GM23338 (cell line): ENCODE data around the gene ZNF219. TPM values are rescaled to one million over a fixed set of nuclear protein-coding genes. Genes with fewer than 3 reads are reported as not detected.
A peak's percentile ranks its signal among the peaks of the same experiment; 100 is the strongest.

Experiments
- ATAC-seq: fragments of 200-7000 bp; cut with Tn5 transposase; 3 replicates; pipeline ENCODE4 v1.9.1; 2020
- DNase-seq: peaks from one replicate; pipeline ENCODE4 v3.0.0-alpha.2; 2015; ENCODE audit warnings: low spot score
- H2AFZ ChIP-seq: fragments of 200-600 bp; sonication (generic); 2 replicates; pipeline ENCODE4 v1.8.0; 2016; ENCODE audit warnings: antibody characterized with exemption, mild to moderate bottlenecking, moderate library complexity
- H3F3A ChIP-seq: fragments of 200-600 bp; sonication (generic); replicated peaks from 2 replicates; pipeline ENCODE4 v1.8.0; 2017; ENCODE audit warnings: antibody characterized with exemption, mixed run types, low read depth
- H3K27ac ChIP-seq: fragments of 200-600 bp; sonication (generic); 2 replicates; pipeline ENCODE4 v1.6.1; 2016; ENCODE audit warnings: low read depth
- H3K27me3 ChIP-seq: fragments of 200-600 bp; sonication (generic); 2 replicates; pipeline ENCODE4 v1.8.0; 2016; ENCODE audit warnings: mild to moderate bottlenecking, mixed run types, moderate library complexity; ENCODE audit not compliant: insufficient read depth
- H3K36me3 ChIP-seq: fragments of 200-600 bp; sonication (generic); 2 replicates; pipeline ENCODE4 v1.8.0; 2016; ENCODE audit warnings: mild to moderate bottlenecking; ENCODE audit not compliant: insufficient read depth
- H3K4me1 ChIP-seq: fragments of 200-600 bp; sonication (generic); 2 replicates; pipeline ENCODE4 v1.8.0; 2016; ENCODE audit warnings: mild to moderate bottlenecking, moderate library complexity; ENCODE audit not compliant: insufficient read depth
- H3K4me2 ChIP-seq: fragments of 200-600 bp; sonication (generic); 2 replicates; pipeline ENCODE4 v1.7.1; 2017; ENCODE audit warnings: mixed run types
- H3K4me3 ChIP-seq: fragments of 200-600 bp; sonication (generic); 2 replicates; pipeline ENCODE4 v1.6.1; 2016; ENCODE audit warnings: mixed run types
- H3K79me2 ChIP-seq: fragments of 200-600 bp; sonication (generic); replicated peaks from 2 replicates; pipeline ENCODE4 v1.8.0; 2017; ENCODE audit warnings: mild to moderate bottlenecking; ENCODE audit not compliant: insufficient read depth
- H3K9me2 ChIP-seq: fragments of 200-600 bp; sonication (generic); 2 replicates; pipeline ENCODE4 v1.8.0; 2017; ENCODE audit not compliant: insufficient read depth
- H4K20me1 ChIP-seq: fragments of 200-600 bp; sonication (generic); replicated peaks from 2 replicates; pipeline ENCODE4 v1.8.0; 2017; ENCODE audit warnings: mild to moderate bottlenecking; ENCODE audit not compliant: insufficient read depth
- H3K27ac Mint-ChIP-seq: 2 replicates; pipeline ENCODE4 v1.8.0; 2020; ENCODE audit warnings: inconsistent platforms, mild to moderate bottlenecking, moderate library complexity, mixed read lengths
- H3K27me3 Mint-ChIP-seq: 3 replicates; pipeline ENCODE4 v1.8.0; 2022; ENCODE audit warnings: low read depth, mild to moderate bottlenecking, moderate library complexity, mixed read lengths, inconsistent platforms; ENCODE audit not compliant: insufficient read depth, poor library complexity
- H3K36me3 Mint-ChIP-seq: 3 replicates; pipeline ENCODE4 v1.8.0; 2021; ENCODE audit warnings: low read depth, mild to moderate bottlenecking, inconsistent platforms, moderate library complexity, mixed read lengths
- H3K4me1 Mint-ChIP-seq: 3 replicates; pipeline ENCODE4 v1.8.0; 2020; ENCODE audit warnings: mild to moderate bottlenecking, inconsistent platforms, mixed read lengths
- H3K4me3 Mint-ChIP-seq: 3 replicates; pipeline ENCODE4 v1.8.0; 2021; ENCODE audit warnings: moderate library complexity, mild to moderate bottlenecking, inconsistent platforms, mixed read lengths
- H3K9me3 Mint-ChIP-seq: 3 replicates; pipeline ENCODE4 v1.8.0; 2020; ENCODE audit warnings: moderate library complexity, mild to moderate bottlenecking, inconsistent platforms, mixed read lengths
- CREB1 ChIP-seq: fragments of 250-450 bp; sonication (Bioruptor Pico); IDR thresholded peaks from 2 replicates; pipeline ENCODE4 v1.5.0; 2020; ENCODE audit warnings: low read depth, mild to moderate bottlenecking, moderate library complexity
- EZH2 ChIP-seq: fragments of 200-600 bp; sonication (generic); IDR thresholded peaks from one replicate; pipeline ENCODE4 v1.8.0; 2017; ENCODE audit warnings: antibody characterized with exemption, mild to moderate bottlenecking, low read depth; ENCODE audit not compliant: unreplicated experiment
- EZH2phosphoT487 ChIP-seq: fragments of 200-600 bp; sonication (generic); IDR thresholded peaks from one replicate; pipeline ENCODE4 v1.8.1; 2018; ENCODE audit warnings: antibody characterized with exemption; ENCODE audit not compliant: unreplicated experiment
- JUNB ChIP-seq: IDR thresholded peaks from one replicate; pipeline ENCODE4 v1.6.1; 2016; ENCODE audit warnings: antibody characterized with exemption; ENCODE audit not compliant: unreplicated experiment
- NANOG ChIP-seq: IDR thresholded peaks from 2 replicates; pipeline ENCODE4 v1.6.1; 2016; ENCODE audit warnings: antibody characterized with exemption, borderline replicate concordance
- POLR2AphosphoS5 ChIP-seq: IDR thresholded peaks from 2 replicates; pipeline ENCODE4 v1.6.1; 2016; ENCODE audit warnings: antibody characterized with exemption, low read depth
- STAT1 ChIP-seq: IDR thresholded peaks from one replicate; pipeline ENCODE4 v1.6.1; 2016; ENCODE audit warnings: antibody characterized with exemption; ENCODE audit not compliant: unreplicated experiment
- ZNF114 ChIP-seq: fragments of 250-450 bp; sonication (Bioruptor Pico); IDR thresholded peaks from 2 replicates; pipeline ENCODE4 v1.5.0; 2020; ENCODE audit warnings: mild to moderate bottlenecking, moderate library complexity
- ZNF331 ChIP-seq: fragments of 250-450 bp; sonication (Bioruptor Pico); IDR thresholded peaks from 2 replicates; pipeline ENCODE4 v1.5.0; 2020; ENCODE audit warnings: low read depth, mild to moderate bottlenecking, moderate library complexity
- polyA plus RNA-seq: library from polyadenylated mRNA; unstranded; fragments of >200 nt; fragmentation: Nextera tagmentation; extraction: Ambion mirVana; gene quantifications from 2 replicates; pipeline ENCODE4 v1.2.1, GENCODE V29; 2016
- total RNA-seq: library from RNA; depleted of rRNA; stranded (reverse); fragments of >200 nt; shearing (Covaris generic); gene quantifications from 2 replicates; pipeline ENCODE4 v1.2.3, GENCODE V29; 2014
- TF ChIP-seq, protein P1 (sequence below): IDR thresholded peaks from one replicate; pipeline ENCODE4 v1.6.1; 2018; ENCODE audit warnings: antibody characterized with exemption; ENCODE audit not compliant: unreplicated experiment
- TF ChIP-seq, protein P2 (sequence below), 2 experiments: fragments of 200-600 bp in 1 of 2; sonication (generic) in 1 of 2; conservative IDR thresholded peaks; 2 replicates each; pipeline versions ENCODE4 v1.5.1 to v1.6.1; 2016 to 2017; ENCODE audit warnings: antibody characterized with exemption in 2 of 2, low read depth in 2 of 2, mild to moderate bottlenecking in 2 of 2, moderate library complexity in 1 of 2
- TF ChIP-seq, protein P3 (sequence below): IDR thresholded peaks from 2 replicates; pipeline ENCODE4 v1.6.1; 2016; ENCODE audit warnings: antibody characterized with exemption
- TF ChIP-seq, protein P4 (sequence below): fragments of 250-450 bp; sonication (Bioruptor Pico); IDR thresholded peaks from 2 replicates; pipeline ENCODE4 v1.5.0; 2020; ENCODE audit warnings: mild to moderate bottlenecking, moderate library complexity

Gene ZNF219
- total and polyA plus RNA-seq, 2 experiments from 2014 or later: 37.7 to 153 TPM

DNA sequence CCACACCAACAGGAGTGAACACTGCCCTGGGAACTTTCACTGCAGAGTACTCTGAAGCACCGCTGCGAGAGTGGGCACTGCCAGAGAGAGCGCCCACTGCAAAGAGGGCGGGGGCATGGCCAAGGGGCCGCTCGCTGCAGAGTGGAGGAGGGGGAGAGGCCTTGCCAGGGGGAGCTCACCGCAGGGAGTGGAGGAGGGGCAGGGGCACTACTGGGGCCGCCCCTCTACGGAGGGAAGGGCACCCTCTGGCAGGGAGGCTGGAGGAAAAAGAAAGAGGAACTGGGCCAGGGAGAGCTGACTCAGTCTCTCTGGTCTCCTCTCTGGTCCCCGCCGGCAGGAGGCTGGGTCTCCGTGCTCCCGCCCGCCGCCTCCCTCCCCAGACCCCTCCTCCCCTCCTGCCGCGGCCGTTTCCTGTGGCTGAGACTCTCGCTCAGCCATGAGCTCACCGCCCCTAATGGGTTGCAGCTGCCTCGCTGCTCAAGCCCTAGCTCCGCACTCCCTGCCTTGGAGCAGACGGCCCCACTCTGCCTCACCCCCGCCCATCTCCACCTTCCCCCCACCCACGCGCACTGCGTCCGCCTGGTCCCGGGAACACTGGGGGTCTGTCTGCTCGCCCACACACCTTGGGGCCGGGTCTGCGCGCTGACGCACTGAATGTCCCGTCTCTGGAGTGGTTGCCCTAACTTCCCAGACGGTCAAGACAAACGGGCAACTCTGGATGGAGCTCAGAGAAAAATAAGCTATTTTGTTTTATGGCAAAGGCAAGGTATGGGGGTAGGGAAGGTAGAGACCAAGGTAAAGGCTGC, 27.0 kb downstream of the ZNF219 start:
- H2AFZ ChIP-seq: peak overlapping the region; percentile 91
- peaks cover 3% of the 10 kb centered on the region; the same call in 1 of the 2 replicates for H4K20me1 ChIP-seq
- H3K4me1 Mint-ChIP-seq: peaks cover 35% of the 10 kb centered on the region
- peak overlapping the region; percentile 92 for H3K27ac ChIP-seq
- no peaks in the 10 kb centered on the region; the same call in 1 of the 3 replicates for H3K9me3 Mint-ChIP-seq
- peaks cover 27% of the 10 kb centered on the region for H3K27me3 ChIP-seq
- peaks cover 17% of the 10 kb centered on the region for H3F3A ChIP-seq
- no peaks in the 10 kb centered on the region for H3K9me2 ChIP-seq
- peak overlapping the region; percentile 96 for H3K27ac Mint-ChIP-seq
- peaks cover 4% of the 10 kb centered on the region; the same call in 1 of the 2 replicates for H3K36me3 ChIP-seq
- ATAC-seq: peak; percentile 47
- peak overlapping the region; percentile 97 for H3K4me3 Mint-ChIP-seq
- DNase-seq: peak; percentile 94
- peaks cover 39% of the 10 kb centered on the region for H3K36me3 Mint-ChIP-seq
- peaks cover 6% of the 10 kb centered on the region for H3K79me2 ChIP-seq
- no peak for TF ChIP-seq EZH2
- no peak for TF ChIP-seq CREB1 (CRISPR knock-in tag)
- TF ChIP-seq STAT1: no peak
- TF ChIP-seq NANOG: no peak
- TF ChIP-seq JUNB: no peak
- TF ChIP-seq, protein P1, sequence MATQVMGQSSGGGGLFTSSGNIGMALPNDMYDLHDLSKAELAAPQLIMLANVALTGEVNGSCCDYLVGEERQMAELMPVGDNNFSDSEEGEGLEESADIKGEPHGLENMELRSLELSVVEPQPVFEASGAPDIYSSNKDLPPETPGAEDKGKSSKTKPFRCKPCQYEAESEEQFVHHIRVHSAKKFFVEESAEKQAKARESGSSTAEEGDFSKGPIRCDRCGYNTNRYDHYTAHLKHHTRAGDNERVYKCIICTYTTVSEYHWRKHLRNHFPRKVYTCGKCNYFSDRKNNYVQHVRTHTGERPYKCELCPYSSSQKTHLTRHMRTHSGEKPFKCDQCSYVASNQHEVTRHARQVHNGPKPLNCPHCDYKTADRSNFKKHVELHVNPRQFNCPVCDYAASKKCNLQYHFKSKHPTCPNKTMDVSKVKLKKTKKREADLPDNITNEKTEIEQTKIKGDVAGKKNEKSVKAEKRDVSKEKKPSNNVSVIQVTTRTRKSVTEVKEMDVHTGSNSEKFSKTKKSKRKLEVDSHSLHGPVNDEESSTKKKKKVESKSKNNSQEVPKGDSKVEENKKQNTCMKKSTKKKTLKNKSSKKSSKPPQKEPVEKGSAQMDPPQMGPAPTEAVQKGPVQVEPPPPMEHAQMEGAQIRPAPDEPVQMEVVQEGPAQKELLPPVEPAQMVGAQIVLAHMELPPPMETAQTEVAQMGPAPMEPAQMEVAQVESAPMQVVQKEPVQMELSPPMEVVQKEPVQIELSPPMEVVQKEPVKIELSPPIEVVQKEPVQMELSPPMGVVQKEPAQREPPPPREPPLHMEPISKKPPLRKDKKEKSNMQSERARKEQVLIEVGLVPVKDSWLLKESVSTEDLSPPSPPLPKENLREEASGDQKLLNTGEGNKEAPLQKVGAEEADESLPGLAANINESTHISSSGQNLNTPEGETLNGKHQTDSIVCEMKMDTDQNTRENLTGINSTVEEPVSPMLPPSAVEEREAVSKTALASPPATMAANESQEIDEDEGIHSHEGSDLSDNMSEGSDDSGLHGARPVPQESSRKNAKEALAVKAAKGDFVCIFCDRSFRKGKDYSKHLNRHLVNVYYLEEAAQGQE: no peak
- TF ChIP-seq, protein P2, sequence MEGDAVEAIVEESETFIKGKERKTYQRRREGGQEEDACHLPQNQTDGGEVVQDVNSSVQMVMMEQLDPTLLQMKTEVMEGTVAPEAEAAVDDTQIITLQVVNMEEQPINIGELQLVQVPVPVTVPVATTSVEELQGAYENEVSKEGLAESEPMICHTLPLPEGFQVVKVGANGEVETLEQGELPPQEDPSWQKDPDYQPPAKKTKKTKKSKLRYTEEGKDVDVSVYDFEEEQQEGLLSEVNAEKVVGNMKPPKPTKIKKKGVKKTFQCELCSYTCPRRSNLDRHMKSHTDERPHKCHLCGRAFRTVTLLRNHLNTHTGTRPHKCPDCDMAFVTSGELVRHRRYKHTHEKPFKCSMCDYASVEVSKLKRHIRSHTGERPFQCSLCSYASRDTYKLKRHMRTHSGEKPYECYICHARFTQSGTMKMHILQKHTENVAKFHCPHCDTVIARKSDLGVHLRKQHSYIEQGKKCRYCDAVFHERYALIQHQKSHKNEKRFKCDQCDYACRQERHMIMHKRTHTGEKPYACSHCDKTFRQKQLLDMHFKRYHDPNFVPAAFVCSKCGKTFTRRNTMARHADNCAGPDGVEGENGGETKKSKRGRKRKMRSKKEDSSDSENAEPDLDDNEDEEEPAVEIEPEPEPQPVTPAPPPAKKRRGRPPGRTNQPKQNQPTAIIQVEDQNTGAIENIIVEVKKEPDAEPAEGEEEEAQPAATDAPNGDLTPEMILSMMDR (conservative IDR thresholded peaks at IDR 0.05; ENCODE audit: low read depth in 2 of 2): no peak
- TF ChIP-seq, protein P3, sequence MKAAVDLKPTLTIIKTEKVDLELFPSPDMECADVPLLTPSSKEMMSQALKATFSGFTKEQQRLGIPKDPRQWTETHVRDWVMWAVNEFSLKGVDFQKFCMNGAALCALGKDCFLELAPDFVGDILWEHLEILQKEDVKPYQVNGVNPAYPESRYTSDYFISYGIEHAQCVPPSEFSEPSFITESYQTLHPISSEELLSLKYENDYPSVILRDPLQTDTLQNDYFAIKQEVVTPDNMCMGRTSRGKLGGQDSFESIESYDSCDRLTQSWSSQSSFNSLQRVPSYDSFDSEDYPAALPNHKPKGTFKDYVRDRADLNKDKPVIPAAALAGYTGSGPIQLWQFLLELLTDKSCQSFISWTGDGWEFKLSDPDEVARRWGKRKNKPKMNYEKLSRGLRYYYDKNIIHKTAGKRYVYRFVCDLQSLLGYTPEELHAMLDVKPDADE: peak; percentile 40; the same call in 1 of the 2 replicates
- TF ChIP-seq ZNF114 (CRISPR knock-in tag): no peak
- peak; percentile 55; the same call in 1 of the 2 replicates for TF ChIP-seq POLR2AphosphoS5
- TF ChIP-seq EZH2phosphoT487: no peak
- TF ChIP-seq, protein P4, sequence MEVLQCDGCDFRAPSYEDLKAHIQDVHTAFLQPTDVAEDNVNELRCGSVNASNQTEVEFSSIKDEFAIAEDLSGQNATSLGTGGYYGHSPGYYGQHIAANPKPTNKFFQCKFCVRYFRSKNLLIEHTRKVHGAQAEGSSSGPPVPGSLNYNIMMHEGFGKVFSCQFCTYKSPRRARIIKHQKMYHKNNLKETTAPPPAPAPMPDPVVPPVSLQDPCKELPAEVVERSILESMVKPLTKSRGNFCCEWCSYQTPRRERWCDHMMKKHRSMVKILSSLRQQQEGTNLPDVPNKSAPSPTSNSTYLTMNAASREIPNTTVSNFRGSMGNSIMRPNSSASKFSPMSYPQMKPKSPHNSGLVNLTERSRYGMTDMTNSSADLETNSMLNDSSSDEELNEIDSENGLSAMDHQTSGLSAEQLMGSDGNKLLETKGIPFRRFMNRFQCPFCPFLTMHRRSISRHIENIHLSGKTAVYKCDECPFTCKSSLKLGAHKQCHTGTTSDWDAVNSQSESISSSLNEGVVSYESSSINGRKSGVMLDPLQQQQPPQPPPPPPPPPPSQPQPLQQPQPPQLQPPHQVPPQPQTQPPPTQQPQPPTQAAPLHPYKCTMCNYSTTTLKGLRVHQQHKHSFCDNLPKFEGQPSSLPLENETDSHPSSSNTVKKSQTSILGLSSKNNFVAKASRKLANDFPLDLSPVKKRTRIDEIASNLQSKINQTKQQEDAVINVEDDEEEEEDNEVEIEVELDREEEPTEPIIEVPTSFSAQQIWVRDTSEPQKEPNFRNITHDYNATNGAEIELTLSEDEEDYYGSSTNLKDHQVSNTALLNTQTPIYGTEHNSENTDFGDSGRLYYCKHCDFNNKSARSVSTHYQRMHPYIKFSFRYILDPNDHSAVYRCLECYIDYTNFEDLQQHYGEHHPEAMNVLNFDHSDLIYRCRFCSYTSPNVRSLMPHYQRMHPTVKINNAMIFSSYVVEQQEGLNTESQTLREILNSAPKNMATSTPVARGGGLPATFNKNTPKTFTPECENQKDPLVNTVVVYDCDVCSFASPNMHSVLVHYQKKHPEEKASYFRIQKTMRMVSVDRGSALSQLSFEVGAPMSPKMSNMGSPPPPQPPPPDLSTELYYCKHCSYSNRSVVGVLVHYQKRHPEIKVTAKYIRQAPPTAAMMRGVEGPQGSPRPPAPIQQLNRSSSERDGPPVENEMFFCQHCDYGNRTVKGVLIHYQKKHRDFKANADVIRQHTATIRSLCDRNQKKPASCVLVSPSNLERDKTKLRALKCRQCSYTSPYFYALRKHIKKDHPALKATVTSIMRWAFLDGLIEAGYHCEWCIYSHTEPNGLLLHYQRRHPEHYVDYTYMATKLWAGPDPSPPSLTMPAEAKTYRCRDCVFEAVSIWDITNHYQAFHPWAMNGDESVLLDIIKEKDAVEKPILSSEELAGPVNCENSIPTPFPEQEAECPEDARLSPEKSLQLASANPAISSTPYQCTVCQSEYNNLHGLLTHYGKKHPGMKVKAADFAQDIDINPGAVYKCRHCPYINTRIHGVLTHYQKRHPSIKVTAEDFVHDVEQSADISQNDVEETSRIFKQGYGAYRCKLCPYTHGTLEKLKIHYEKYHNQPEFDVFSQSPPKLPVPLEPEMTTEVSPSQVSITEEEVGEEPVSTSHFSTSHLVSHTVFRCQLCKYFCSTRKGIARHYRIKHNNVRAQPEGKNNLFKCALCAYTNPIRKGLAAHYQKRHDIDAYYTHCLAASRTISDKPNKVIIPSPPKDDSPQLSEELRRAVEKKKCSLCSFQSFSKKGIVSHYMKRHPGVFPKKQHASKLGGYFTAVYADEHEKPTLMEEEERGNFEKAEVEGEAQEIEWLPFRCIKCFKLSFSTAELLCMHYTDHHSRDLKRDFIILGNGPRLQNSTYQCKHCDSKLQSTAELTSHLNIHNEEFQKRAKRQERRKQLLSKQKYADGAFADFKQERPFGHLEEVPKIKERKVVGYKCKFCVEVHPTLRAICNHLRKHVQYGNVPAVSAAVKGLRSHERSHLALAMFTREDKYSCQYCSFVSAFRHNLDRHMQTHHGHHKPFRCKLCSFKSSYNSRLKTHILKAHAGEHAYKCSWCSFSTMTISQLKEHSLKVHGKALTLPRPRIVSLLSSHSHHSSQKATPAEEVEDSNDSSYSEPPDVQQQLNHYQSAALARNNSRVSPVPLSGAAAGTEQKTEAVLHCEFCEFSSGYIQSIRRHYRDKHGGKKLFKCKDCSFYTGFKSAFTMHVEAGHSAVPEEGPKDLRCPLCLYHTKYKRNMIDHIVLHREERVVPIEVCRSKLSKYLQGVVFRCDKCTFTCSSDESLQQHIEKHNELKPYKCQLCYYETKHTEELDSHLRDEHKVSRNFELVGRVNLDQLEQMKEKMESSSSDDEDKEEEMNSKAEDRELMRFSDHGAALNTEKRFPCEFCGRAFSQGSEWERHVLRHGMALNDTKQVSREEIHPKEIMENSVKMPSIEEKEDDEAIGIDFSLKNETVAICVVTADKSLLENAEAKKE (CRISPR knock-in tag): no peak
- TF ChIP-seq ZNF331 (CRISPR knock-in tag): no peak
- H3K27me3 Mint-ChIP-seq: peaks cover 23% of the 10 kb centered on the region
- peaks cover 13% of the 10 kb centered on the region for H3K4me1 ChIP-seq
- peak overlapping the region; percentile 95 for H3K4me3 ChIP-seq
- peak overlapping the region; percentile 98 for H3K4me2 ChIP-seq
